Gastrocnemius medialis (tissue), 4 donors: ENCODE measurements around the gene CCDC89. TPM values are rescaled to one million over a fixed set of nuclear protein-coding genes. Genes with fewer than 3 reads are reported as not detected.

Source experiments
- ATAC-seq, 2 donors: fragments of 150-250 bp; one replicate each; pipeline ENCODE4 v1.9.1; 2016
- DNase-seq, 2 donors: peaks; one replicate each; pipeline ENCODE4 v3.0.0-alpha.2; 2019
- H3K27ac ChIP-seq, 4 donors: fragments of 200-600 bp; sonication (generic); 1 replicate in 1 of 4; 2 replicates in 3 of 4; pipeline ENCODE4 v1.5.1; 2016 to 2018; ENCODE audit warnings: mild to moderate bottlenecking in 2 of 4, moderate library complexity in 1 of 4
- H3K27me3 ChIP-seq, 3 donors: fragments of 200-600 bp; sonication (generic) in 2 of 3; 1 replicate in 1 of 3; 2 replicates in 2 of 3; pipeline versions ENCODE4 v1.5.1 to v1.6.0; 2016 to 2019; ENCODE audit warnings: mild to moderate bottlenecking in 1 of 3, moderate library complexity in 1 of 3
- H3K36me3 ChIP-seq, 2 donors: fragments of 200-600 bp; sonication (generic) in 1 of 2; one replicate each; pipeline ENCODE4 v1.5.1; 2017 to 2018
- H3K4me1 ChIP-seq, 2 donors: fragments of 200-600 bp; sonication (generic) in 1 of 2; one replicate each; pipeline ENCODE4 v1.5.1; 2016 to 2017; ENCODE audit warnings: mild to moderate bottlenecking in 2 of 2
- H3K4me3 ChIP-seq, 4 donors: fragments of 200-600 bp; sonication (generic) in 3 of 4; 1 replicate in 1 of 4; 2 replicates in 3 of 4; pipeline ENCODE4 v1.5.1; 2016 to 2019; ENCODE audit warnings: mild to moderate bottlenecking in 2 of 4
- H3K9me3 ChIP-seq, 3 donors: fragments of 200-600 bp; sonication (generic) in 2 of 3; 1 replicate in 1 of 3; 2 replicates in 2 of 3; pipeline ENCODE4 v1.5.1; 2016 to 2019
- POLR2A ChIP-seq, 2 donors: fragments of 450-650 bp; IDR thresholded peaks; one replicate each; pipeline ENCODE4 v1.6.1; 2017; ENCODE audit warnings: antibody characterized with exemption in 2 of 2, mild to moderate bottlenecking in 2 of 2, moderate library complexity in 2 of 2
- in situ Hi-C, 4 donors: fragments of 200-750 bp; cut with MboI; loops; one replicate each; pipeline versions ENCODE4 v1.15.0 to v1.8.0; 2017; ENCODE audit warnings: low sequenced_read_pairs in 4 of 4
- intact Hi-C: fragments of 100-400 bp; cut with DNase I; formaldehyde crosslinking; loops from one replicate; pipeline ENCODE4 v1.15.1; 2023; ENCODE audit warnings: low total_unique reads
- total RNA-seq, 4 donors: library from RNA; depleted of rRNA; stranded (reverse); fragments of >200 nt; gene quantifications; one replicate each; pipeline versions ENCODE4 v1.1.0 to v1.2.3, GENCODE V29; 2016
- TF ChIP-seq, protein P1 (sequence below), 5 experiments: fragments of 450-650 bp in 3 of 5; fragments of 200-600 bp in 2 of 5; sonication (generic) in 2 of 5; IDR thresholded peaks in 4 of 5; conservative IDR thresholded peaks in 1 of 5; 1 replicate in 4 of 5; 2 replicates in 1 of 5; pipeline ENCODE4 v1.5.1; 2016 to 2019; ENCODE audit warnings: antibody characterized with exemption in 5 of 5, mild to moderate bottlenecking in 3 of 5, moderate library complexity in 3 of 5

The CCDC89 gene
- total RNA-seq, 4 donors from 2014 or later: 0.29 TPM; not detected in 3

- Histone ChIP-seq H3K27me3 (no peaks in the 10 kb centered on the region), H3K9me3 (no peaks in the 10 kb centered on the region), H3K27ac (peak overlapping the region; percentile 55 to 71 (median 62)), H3K4me1 (peaks cover 14 to 17% of the 10 kb centered on the region in 2 donors), H3K36me3 (no peaks in the 10 kb centered on the region), H3K4me3 (peak overlapping the region; percentile 49 to 65 (median 58))
- TF ChIP-seq POLR2A (IDR thresholded peaks at IDR 0.05): no peak
- TF ChIP-seq, protein P1, sequence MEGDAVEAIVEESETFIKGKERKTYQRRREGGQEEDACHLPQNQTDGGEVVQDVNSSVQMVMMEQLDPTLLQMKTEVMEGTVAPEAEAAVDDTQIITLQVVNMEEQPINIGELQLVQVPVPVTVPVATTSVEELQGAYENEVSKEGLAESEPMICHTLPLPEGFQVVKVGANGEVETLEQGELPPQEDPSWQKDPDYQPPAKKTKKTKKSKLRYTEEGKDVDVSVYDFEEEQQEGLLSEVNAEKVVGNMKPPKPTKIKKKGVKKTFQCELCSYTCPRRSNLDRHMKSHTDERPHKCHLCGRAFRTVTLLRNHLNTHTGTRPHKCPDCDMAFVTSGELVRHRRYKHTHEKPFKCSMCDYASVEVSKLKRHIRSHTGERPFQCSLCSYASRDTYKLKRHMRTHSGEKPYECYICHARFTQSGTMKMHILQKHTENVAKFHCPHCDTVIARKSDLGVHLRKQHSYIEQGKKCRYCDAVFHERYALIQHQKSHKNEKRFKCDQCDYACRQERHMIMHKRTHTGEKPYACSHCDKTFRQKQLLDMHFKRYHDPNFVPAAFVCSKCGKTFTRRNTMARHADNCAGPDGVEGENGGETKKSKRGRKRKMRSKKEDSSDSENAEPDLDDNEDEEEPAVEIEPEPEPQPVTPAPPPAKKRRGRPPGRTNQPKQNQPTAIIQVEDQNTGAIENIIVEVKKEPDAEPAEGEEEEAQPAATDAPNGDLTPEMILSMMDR (IDR thresholded peaks at IDR 0.05 in 4 of 5, conservative IDR thresholded peaks at IDR 0.05 in 1 of 5): no peak
- intact Hi-C loops: no loop called here
- DNase-seq (no peak), ATAC-seq (no peak)
- in situ Hi-C loops: no loop called here
These were observed 723 bp downstream of the CCDC89 start for GRCh38 chr11:85685125-85685819.

GRCh38 chr11:85682330-85683305 is 3.4 kb downstream of the CCDC89 start:
- H3K36me3 ChIP-seq: no peaks in the 10 kb centered on the region
- H3K4me1 ChIP-seq: peaks cover 14 to 17% of the 10 kb centered on the region in 2 donors
- no peaks in the 10 kb centered on the region for H3K27me3 ChIP-seq
- in situ Hi-C loops: no loop called here
- TF ChIP-seq, protein P1 (IDR thresholded peaks at IDR 0.05 in 4 of 5, conservative IDR thresholded peaks at IDR 0.05 in 1 of 5): no peak
- TF ChIP-seq POLR2A (IDR thresholded peaks at IDR 0.05): no peak
- ATAC-seq (no peak), DNase-seq (peak; percentile 20 to 51)
- H3K9me3 ChIP-seq: no peaks in the 10 kb centered on the region
- peak overlapping the region; percentile 57 to 85 (median 66) for H3K4me3 ChIP-seq
- H3K27ac ChIP-seq: peak overlapping the region in 2 of 4 donors; percentile 29 to 39
- intact Hi-C loops: no loop called here

DNA sequence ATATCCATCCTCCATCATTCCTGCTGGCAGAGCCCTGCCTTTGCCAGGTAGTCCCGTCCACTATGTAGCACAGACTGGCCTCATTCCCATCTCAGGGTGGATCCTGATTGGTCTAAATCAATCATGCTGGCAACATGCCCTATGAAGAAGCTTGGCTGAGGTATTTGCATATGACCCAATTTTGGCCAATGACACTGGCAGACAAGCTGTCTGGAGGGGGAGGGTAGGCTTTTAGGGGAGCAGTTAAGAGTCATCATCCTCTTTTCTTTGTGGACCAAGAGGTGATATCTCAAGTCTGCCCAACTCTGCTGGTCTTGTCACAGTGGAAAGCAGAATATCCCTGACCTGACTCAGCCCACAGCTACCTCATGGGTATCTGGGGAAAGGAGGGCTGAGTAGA is 5.1 kb downstream of the CCDC89 start:
- Histone ChIP-seq H3K27ac (no peak overlapping the region), H3K27me3 (no peaks in the 10 kb centered on the region), H3K9me3 (no peaks in the 10 kb centered on the region), H3K4me3 (no peak overlapping the region), H3K36me3 (no peaks in the 10 kb centered on the region), H3K4me1 (peaks cover 10% of the 10 kb centered on the region in 2 donors)
- in situ Hi-C loops (no loop called here), intact Hi-C loops (no loop called here)
- DNase-seq (no peak), ATAC-seq (no peak)
- no peak for TF ChIP-seq POLR2A (IDR thresholded peaks at IDR 0.05)
- TF ChIP-seq, protein P1 (IDR thresholded peaks at IDR 0.05 in 4 of 5, conservative IDR thresholded peaks at IDR 0.05 in 1 of 5): no peak

DNA sequence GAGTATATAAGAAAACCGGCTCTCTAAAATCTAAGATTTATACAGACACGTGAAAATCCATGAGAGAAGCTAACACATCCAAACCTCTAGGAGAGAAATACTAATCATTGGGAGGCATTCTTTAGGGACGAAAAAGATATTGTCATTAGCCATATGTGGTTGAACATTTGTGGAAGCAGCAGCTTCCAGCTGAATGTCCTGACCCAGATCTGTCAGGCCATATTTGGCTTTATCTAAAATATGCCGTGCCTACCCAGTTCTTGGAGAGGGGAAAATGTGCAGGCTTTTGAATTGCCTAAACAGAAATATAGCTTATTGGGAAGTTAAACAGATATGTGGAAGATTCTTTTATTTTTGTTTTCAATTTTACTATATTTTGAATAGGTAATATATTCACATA is 6.4 kb downstream of the CCDC89 start:
- Histone ChIP-seq H3K4me3 (no peak overlapping the region), H3K36me3 (no peaks in the 10 kb centered on the region), H3K9me3 (no peaks in the 10 kb centered on the region), H3K27ac (no peak overlapping the region), H3K4me1 (no peaks in the 10 kb centered on the region), H3K27me3 (no peaks in the 10 kb centered on the region)
- ATAC-seq: no peak
- in situ Hi-C loops (no loop called here), intact Hi-C loops (no loop called here)
- TF ChIP-seq, protein P1 (IDR thresholded peaks at IDR 0.05 in 4 of 5, conservative IDR thresholded peaks at IDR 0.05 in 1 of 5): no peak
- TF ChIP-seq POLR2A (IDR thresholded peaks at IDR 0.05): no peak
- DNase-seq: no peak
